Stomach (tissue), 4 donors: ENCODE results near the gene B9D2.

Experiments
- POLR2A ChIP-seq, 4 donors: fragments of 450-650 bp; IDR thresholded peaks; one replicate each; pipeline ENCODE4 v1.6.1; 2016; ENCODE audit warnings: antibody characterized with exemption in 4 of 4, control low read depth in 2 of 4, mild to moderate bottlenecking in 1 of 4, moderate library complexity in 1 of 4
- POLR2AphosphoS5 ChIP-seq, 3 donors: sonication (generic); formaldehyde crosslinking; IDR thresholded peaks; one replicate each; pipeline ENCODE4 v1.6.1; 2016; ENCODE audit warnings: antibody characterized with exemption in 3 of 3

- peak in 1 of 4 donors; percentile 16 for TF ChIP-seq POLR2A (IDR thresholded peaks at IDR 0.05)
- TF ChIP-seq POLR2AphosphoS5 (IDR thresholded peaks at IDR 0.05) = peak; percentile 55 to 90 (median 75)
These were observed 53.7 kb downstream of the B9D2 start, which contains the start of gene CCDC97 for GRCh38 chr19:41310033-41310831.
